Measurements from ENCODE around the gene TMEM114.
A peak's percentile ranks its signal among the peaks of the same experiment; 100 is the strongest.
"Not testable (repeated sequence)": the region's sequence is repeated elsewhere in the genome, so short reads cannot be mapped to it uniquely, and the experiment has no call there.

TMEM114 gene

DNA sequence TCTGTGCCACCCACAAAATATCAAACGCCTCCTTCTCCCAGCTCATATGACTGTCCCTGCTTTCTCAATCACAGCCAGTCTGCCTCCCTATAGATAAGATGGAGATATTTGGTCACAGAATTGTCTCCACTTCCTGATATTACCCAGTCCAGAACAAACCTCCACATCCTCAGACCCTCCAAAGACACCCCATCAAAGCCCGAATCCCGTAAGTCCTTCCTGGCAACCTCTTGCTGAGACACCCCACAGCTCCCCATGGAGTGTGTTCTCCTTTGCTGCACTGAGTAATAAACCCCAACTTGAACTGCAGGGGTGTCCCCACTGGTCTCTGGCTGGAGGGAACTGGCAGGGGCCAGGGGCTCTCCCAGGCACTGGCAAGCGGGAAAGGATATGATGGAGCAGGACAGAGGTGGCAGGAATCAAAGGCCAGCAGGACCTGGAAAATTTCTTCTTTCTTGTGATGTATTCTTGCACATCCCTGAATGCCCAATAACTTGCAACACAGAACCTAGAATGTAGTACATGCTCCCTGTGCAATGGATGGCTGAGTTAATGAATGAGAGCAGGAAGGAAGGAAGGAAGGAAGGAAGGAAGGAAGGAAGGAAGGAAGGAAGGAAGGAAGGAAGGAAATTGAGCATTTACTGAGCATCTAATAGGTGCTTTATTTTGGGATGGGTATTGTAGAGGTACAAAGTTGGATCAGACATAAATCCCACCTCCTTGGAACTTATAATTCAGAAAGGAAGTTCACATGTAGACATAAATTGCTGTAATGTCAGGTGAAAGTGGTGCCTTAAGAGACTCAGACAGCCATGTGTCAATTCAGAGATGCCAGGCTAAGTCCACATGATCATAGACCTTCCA lies 13.9 kb downstream of the TMEM114 start:
- Histone ChIP-seq H3K9ac (ENCODE audit: low read depth in 1 of 2, low read length in 2 of 2) (no peak overlapping the region), H3K9me3 (ENCODE audit: control insufficient read depth in 2 of 2, low read length in 2 of 2) (no peaks in the 10 kb centered on the region), H3K4me1 (ENCODE audit: control insufficient read depth in 2 of 2, insufficient read depth in 2 of 2, low read length in 2 of 2) (no peaks in the 10 kb centered on the region), H3K36me3 (ENCODE audit: control insufficient read depth in 2 of 2, insufficient read depth in 2 of 2, low read length in 2 of 2) (no peaks in the 10 kb centered on the region), H3K4me3 (ENCODE audit: low read length in 2 of 2) (no peak overlapping the region), H3K27me3 (ENCODE audit: control insufficient read depth in 2 of 2, insufficient read depth in 2 of 2, low read length in 2 of 2) (peaks cover 0 to 2% of the 10 kb centered on the region in 2 donors), H3K27ac (ENCODE audit: low read depth in 2 of 2, low read length in 2 of 2) (no peak overlapping the region)

DNA sequence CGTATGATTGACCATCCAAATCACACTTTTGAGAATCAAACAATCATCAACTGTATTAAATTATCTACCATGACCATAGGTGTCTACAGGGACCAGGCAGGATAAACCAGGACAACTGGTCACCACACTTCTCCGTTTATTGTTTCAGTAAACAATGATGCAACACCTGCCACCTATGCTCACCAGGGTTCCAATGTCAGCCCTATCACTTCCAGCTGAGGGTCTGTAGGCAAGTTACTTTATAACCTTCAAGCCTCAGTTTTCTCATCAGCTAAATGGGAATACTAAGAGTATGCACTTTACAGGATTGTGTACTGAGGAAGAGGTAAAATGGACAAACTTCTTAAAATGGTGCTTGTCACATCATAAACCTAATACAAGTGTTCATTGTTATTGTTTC lies 14.9 kb downstream of the TMEM114 start:
- H3K4me3 ChIP-seq (ENCODE audit: low read length in 2 of 2), result no peak overlapping the region
- H3K27ac ChIP-seq (ENCODE audit: low read depth in 2 of 2, low read length in 2 of 2), result no peak overlapping the region
- peaks cover 0 to 2% of the 10 kb centered on the region in 2 donors for H3K27me3 ChIP-seq (ENCODE audit: control insufficient read depth in 2 of 2, insufficient read depth in 2 of 2, low read length in 2 of 2)
- H3K9me3 ChIP-seq (ENCODE audit: control insufficient read depth in 2 of 2, low read length in 2 of 2), result no peaks in the 10 kb centered on the region
- no peak overlapping the region for H3K9ac ChIP-seq (ENCODE audit: low read depth in 1 of 2, low read length in 2 of 2)
- H3K36me3 ChIP-seq (ENCODE audit: control insufficient read depth in 2 of 2, insufficient read depth in 2 of 2, low read length in 2 of 2), result no peaks in the 10 kb centered on the region
- H3K4me1 ChIP-seq (ENCODE audit: control insufficient read depth in 2 of 2, insufficient read depth in 2 of 2, low read length in 2 of 2), result no peaks in the 10 kb centered on the region

DNA sequence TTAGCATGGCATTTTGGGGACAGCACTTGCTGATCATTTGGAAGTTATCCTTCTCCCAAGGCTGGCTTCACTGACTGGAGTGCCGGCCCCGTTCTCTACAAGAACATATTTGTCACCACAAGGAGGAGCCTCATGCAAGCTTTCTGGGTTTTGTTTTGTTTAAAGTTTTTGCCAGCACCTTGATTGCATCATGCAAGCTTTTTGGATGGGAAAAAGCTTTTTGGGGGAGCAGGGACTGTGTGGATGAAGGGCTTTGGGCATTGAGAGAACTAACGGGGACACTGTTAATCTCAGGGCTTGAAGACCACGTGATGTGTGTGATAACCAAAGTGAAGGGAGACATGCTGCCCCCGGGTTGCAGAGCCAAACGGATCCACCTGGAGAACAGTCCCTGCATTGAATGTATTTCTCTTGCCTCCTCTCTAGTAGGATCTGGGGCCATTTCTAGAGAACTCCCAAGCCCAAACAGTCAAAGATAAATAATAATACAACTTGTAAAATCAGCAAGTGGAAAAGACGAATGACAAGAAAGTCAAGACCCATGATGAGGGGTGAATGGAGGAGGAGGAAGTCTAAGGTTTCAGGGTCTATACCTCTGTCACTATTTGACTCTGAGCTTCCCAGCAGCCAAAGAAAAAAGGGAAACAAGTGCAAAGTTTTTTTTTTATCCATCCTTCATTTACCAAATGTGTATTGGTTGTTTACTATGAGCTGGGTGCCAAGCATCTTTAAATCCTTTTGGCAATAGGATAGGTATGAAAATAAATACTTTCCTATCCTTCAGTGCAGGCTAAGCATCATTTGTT lies 17.2 kb downstream of the TMEM114 start:
- Histone ChIP-seq H3K4me3 (ENCODE audit: low read length in 2 of 2) (no peak overlapping the region), H3K36me3 (ENCODE audit: control insufficient read depth in 2 of 2, insufficient read depth in 2 of 2, low read length in 2 of 2) (no peaks in the 10 kb centered on the region), H3K27ac (ENCODE audit: low read depth in 2 of 2, low read length in 2 of 2) (no peak overlapping the region), H3K9ac (ENCODE audit: low read depth in 1 of 2, low read length in 2 of 2) (no peak overlapping the region), H3K27me3 (ENCODE audit: control insufficient read depth in 2 of 2, insufficient read depth in 2 of 2, low read length in 2 of 2) (peaks cover 0 to 2% of the 10 kb centered on the region in 2 donors), H3K4me1 (ENCODE audit: control insufficient read depth in 2 of 2, insufficient read depth in 2 of 2, low read length in 2 of 2) (no peaks in the 10 kb centered on the region), H3K9me3 (ENCODE audit: control insufficient read depth in 2 of 2, low read length in 2 of 2) (no peaks in the 10 kb centered on the region)

DNA sequence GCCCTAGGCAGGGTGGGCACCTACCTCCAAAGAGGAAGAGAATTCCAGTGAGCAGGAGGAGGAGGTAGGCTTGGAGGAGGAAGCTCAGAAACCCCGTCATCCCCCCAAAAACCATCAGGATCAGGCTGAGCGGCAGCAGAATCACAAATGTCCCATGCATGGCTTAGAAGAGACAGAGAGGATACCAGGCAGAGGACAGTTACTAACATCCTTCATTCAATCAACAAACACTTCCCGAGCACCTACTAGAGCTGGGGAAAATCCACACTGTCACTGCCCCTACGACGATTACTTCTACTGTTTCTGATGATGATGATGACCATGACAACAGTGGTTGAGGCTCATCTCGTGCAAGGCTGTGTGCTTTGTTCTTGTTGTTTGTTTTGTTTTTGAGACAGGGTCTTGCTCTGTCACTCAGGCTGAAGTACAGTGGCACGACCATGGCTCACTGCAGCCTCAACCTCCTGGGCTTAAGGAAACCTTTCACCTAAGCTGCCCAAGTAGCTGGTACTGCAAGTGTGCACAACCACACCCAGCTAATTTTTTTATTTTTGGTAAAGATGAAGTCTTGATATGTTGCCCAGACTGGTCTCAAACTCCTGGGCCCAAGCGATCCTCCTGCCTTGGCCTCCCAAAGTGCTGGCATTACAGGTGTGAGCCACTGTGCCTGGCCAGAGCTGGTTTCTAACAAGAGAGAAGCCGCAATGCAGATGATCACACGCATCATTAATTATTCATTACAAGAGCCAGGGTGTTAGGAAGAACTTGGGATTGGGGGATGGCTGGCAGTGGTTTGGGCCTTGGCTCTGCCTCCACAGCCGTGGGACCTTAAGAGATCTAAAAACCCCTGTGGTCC lies 18.0 kb downstream of the TMEM114 start:
- Histone ChIP-seq H3K9me3 (ENCODE audit: control insufficient read depth in 2 of 2, low read length in 2 of 2) (no peaks in the 10 kb centered on the region), H3K4me1 (ENCODE audit: control insufficient read depth in 2 of 2, insufficient read depth in 2 of 2, low read length in 2 of 2) (no peaks in the 10 kb centered on the region), H3K9ac (ENCODE audit: low read depth in 1 of 2, low read length in 2 of 2) (no peak overlapping the region), H3K36me3 (ENCODE audit: control insufficient read depth in 2 of 2, insufficient read depth in 2 of 2, low read length in 2 of 2) (no peaks in the 10 kb centered on the region), H3K27me3 (ENCODE audit: control insufficient read depth in 2 of 2, insufficient read depth in 2 of 2, low read length in 2 of 2) (peaks cover 0 to 2% of the 10 kb centered on the region in 2 donors), H3K4me3 (ENCODE audit: low read length in 2 of 2) (no peak overlapping the region), H3K27ac (ENCODE audit: low read depth in 2 of 2, low read length in 2 of 2) (no peak overlapping the region)

DNA sequence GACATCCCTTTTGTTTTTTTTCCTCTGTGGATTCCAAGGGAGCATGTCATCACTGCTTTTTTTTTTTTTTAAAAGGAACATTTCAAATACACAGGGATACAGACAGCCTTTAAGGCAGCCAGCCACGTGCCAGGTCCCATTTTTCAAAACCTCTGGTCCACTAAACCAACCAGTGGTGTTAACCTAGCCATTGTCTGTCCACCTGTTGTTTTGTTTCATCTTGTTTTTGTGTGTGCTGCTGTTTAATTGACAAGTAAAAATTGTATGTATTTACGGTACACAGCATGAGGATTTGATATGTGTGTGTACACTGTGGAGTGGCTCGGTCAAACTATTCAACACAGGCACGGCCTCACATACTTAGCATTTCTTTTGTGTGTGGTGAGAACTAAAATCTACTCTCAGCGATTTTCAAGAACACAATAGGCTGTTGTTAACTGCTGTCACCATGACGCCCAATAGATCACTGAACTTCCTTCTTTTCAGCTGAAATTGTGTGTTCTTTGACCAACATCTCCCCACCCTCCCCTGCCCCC lies 19.2 kb downstream of the TMEM114 start:
- Histone ChIP-seq H3K4me1 (ENCODE audit: control insufficient read depth in 2 of 2, insufficient read depth in 2 of 2, low read length in 2 of 2) (no peaks in the 10 kb centered on the region), H3K9ac (ENCODE audit: low read depth in 1 of 2, low read length in 2 of 2) (no peak overlapping the region), H3K9me3 (ENCODE audit: control insufficient read depth in 2 of 2, low read length in 2 of 2) (no peaks in the 10 kb centered on the region)

DNA sequence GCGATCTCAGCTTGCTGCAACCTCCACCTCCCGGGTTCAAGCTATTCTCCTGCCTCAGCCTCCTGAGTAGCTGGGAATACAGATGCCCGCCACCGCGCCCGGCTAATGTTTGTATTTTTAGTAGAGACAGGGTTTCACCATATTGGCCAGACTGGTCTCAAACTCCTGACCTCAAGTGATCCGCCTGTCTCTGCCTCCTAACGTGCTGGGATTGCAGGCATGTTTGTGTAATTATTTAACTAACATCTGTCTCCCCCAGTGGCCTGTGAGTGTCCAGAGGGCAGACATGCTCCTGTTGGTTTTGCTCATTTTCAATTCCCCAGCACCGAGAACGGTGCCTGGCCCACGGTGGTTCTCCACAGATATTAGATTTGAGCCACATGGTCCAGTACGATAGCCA lies 19.9 kb downstream of the TMEM114 start:
- not testable (repeated sequence) for H3K27ac ChIP-seq (ENCODE audit: low read depth in 2 of 2, low read length in 2 of 2); H3K27me3 ChIP-seq (ENCODE audit: control insufficient read depth in 2 of 2, insufficient read depth in 2 of 2, low read length in 2 of 2); H3K36me3 ChIP-seq (ENCODE audit: control insufficient read depth in 2 of 2, insufficient read depth in 2 of 2, low read length in 2 of 2); H3K4me1 ChIP-seq (ENCODE audit: control insufficient read depth in 2 of 2, insufficient read depth in 2 of 2, low read length in 2 of 2); H3K4me3 ChIP-seq (ENCODE audit: low read length in 2 of 2); H3K9ac ChIP-seq (ENCODE audit: low read depth in 1 of 2, low read length in 2 of 2); H3K9me3 ChIP-seq (ENCODE audit: control insufficient read depth in 2 of 2, low read length in 2 of 2)

More for the DNA sequence above, 19.2 kb downstream of the TMEM114 start:
- peaks cover 0 to 2% of the 10 kb centered on the region in 2 donors for H3K27me3 ChIP-seq (ENCODE audit: control insufficient read depth in 2 of 2, insufficient read depth in 2 of 2, low read length in 2 of 2)
- no peak overlapping the region for H3K4me3 ChIP-seq (ENCODE audit: low read length in 2 of 2)
- H3K27ac ChIP-seq (ENCODE audit: low read depth in 2 of 2, low read length in 2 of 2), result no peak overlapping the region
- H3K36me3 ChIP-seq (ENCODE audit: control insufficient read depth in 2 of 2, insufficient read depth in 2 of 2, low read length in 2 of 2), result no peaks in the 10 kb centered on the region

DNA sequence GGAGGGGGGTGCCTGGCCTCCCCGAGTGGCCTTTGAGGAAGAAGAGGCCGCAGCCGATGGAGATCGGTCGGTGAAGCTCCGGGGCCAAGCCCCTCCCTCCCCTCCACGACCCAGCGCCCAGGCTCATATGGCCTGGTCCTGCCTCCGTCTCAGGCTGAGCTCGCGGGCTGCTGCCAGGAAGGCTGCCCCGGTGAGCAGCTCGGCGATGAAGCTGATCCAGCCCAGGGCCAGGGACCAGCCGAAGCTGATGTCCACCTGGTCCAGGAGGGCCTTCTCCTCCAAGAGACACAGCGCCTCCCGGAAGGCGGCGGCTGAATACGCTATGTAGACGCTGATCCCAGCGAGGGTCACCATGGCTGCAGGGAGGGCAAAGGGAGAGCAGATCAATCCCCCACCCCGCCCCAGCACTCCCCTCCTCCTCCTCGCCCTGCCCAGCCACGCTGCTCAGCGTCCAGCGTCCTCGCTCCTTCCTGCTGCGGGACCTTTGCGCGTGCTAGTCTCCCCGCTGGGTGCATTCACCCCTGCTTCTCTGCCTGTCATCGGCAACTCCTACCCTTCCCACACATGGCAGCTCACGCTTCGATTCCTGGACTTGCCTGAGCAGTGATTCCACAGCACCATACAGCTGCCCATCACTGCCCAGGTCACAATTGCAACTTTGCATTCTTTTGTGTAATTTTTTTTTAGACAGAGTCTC lies 20.5 kb downstream of the TMEM114 start:
- Histone ChIP-seq H3K27me3 (ENCODE audit: control insufficient read depth in 2 of 2, insufficient read depth in 2 of 2, low read length in 2 of 2) (no peaks in the 10 kb centered on the region), H3K4me1 (ENCODE audit: control insufficient read depth in 2 of 2, insufficient read depth in 2 of 2, low read length in 2 of 2) (no peaks in the 10 kb centered on the region), H3K27ac (ENCODE audit: low read depth in 2 of 2, low read length in 2 of 2) (no peak overlapping the region), H3K36me3 (ENCODE audit: control insufficient read depth in 2 of 2, insufficient read depth in 2 of 2, low read length in 2 of 2) (no peaks in the 10 kb centered on the region), H3K4me3 (ENCODE audit: low read length in 2 of 2) (no peak overlapping the region), H3K9ac (ENCODE audit: low read depth in 1 of 2, low read length in 2 of 2) (no peak overlapping the region), H3K9me3 (ENCODE audit: control insufficient read depth in 2 of 2, low read length in 2 of 2) (no peaks in the 10 kb centered on the region)

DNA sequence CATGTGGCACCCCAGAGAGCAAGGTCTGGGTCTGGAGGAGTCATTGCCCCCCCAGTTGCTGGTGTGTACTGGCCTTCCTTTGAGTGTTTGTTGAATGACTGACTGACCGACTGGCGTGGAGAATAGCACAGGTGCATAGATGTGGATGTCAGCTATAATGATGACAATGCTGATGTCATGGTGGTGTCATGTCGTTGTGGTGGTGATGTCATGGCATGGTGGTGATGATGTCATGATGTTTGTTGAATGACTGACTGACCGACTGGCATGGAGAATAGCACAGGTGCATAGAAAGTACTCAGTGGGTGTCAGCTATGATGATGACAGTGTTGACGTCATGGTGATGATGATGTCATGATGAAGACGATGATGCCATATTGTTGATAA lies 22.1 kb downstream of the TMEM114 start:
- Histone ChIP-seq H3K9ac (ENCODE audit: low read depth in 1 of 2, low read length in 2 of 2) (peak overlapping the region in 1 of 2 donors; percentile 4), H3K9me3 (ENCODE audit: control insufficient read depth in 2 of 2, low read length in 2 of 2) (no peaks in the 10 kb centered on the region), H3K27ac (ENCODE audit: low read depth in 2 of 2, low read length in 2 of 2) (no peak overlapping the region), H3K4me3 (ENCODE audit: low read length in 2 of 2) (no peak overlapping the region), H3K4me1 (ENCODE audit: control insufficient read depth in 2 of 2, insufficient read depth in 2 of 2, low read length in 2 of 2) (no peaks in the 10 kb centered on the region), H3K27me3 (ENCODE audit: control insufficient read depth in 2 of 2, insufficient read depth in 2 of 2, low read length in 2 of 2) (no peaks in the 10 kb centered on the region), H3K36me3 (ENCODE audit: control insufficient read depth in 2 of 2, insufficient read depth in 2 of 2, low read length in 2 of 2) (no peaks in the 10 kb centered on the region)

Data from mucosa of rectum (tissue), 2 donors.